Natural killer cell treated with Interleukin-12 subunit alpha and Interleukin-12 subunit beta and Interleukin-15 and Interleukin-18, amount 100 ng/mL, for 72 hours (primary cell): ENCODE results near the gene OR8D2. TPM values are rescaled to one million over a fixed set of nuclear protein-coding genes. Genes with fewer than 3 reads are reported as not detected.
"Not testable (repeated sequence)": the region's sequence is repeated elsewhere in the genome, so short reads cannot be mapped to it uniquely, and the experiment has no call there.

Experiments used
- ATAC-seq, 2 donors: fragments of 150-1000 bp; cut with Tn5 transposase in 1 of 2; sonication (Bioruptor Pico), chemical (Tn5 transposase) in 1 of 2; 2 replicates each; pipeline ENCODE4 v1.10.0; 2021
- DNase-seq: peaks from one replicate; pipeline ENCODE4 v3.0.0; 2022; ENCODE audit warnings: low spot score
- H3K27ac Mint-ChIP-seq, 2 donors: 1 replicate in 1 of 2; 2 replicates in 1 of 2; pipeline ENCODE4 v1.8.0; 2022; ENCODE audit warnings: mixed read lengths in 2 of 2, mild to moderate bottlenecking in 1 of 2, moderate library complexity in 1 of 2
- H3K27me3 Mint-ChIP-seq, 2 donors: 1 replicate in 1 of 2; 2 replicates in 1 of 2; pipeline ENCODE4 v1.8.0; 2022; ENCODE audit warnings: mixed read lengths in 2 of 2
- H3K36me3 Mint-ChIP-seq: one replicate; pipeline ENCODE4 v1.8.0; 2022; ENCODE audit warnings: mixed read lengths
- H3K4me1 Mint-ChIP-seq, 2 donors: 1 replicate in 1 of 2; 2 replicates in 1 of 2; pipeline ENCODE4 v1.8.0; 2022; ENCODE audit warnings: low read depth in 2 of 2, mixed read lengths in 2 of 2, mild to moderate bottlenecking in 1 of 2
- H3K4me3 Mint-ChIP-seq: one replicate; pipeline ENCODE4 v1.8.0; 2022; ENCODE audit warnings: mixed read lengths
- H3K9me3 Mint-ChIP-seq: 2 replicates; pipeline ENCODE4 v1.8.0; 2022; ENCODE audit warnings: mixed read lengths
- total RNA-seq, 2 donors: library from RNA; stranded (reverse); gene quantifications; one replicate each; pipeline ENCODE4 v1.2.3, GENCODE V29; 2022

OR8D2 gene
- total RNA-seq, 2 donors from 2014 or later: not detected

GRCh38 chr11:124274000-124274399 lies 46.0 kb downstream of the OR8D2 start:
- Mint-ChIP-seq H3K27me3 (peaks cover 0 to 3% of the 10 kb centered on the region in 2 donors), H3K27ac (no peak overlapping the region), H3K4me3 (no peak overlapping the region), H3K4me1 (peaks cover 8 to 10% of the 10 kb centered on the region in 2 donors), H3K9me3 (peaks cover 3% of the 10 kb centered on the region), H3K36me3 (no peaks in the 10 kb centered on the region)
- DNase-seq: no peak
- ATAC-seq: no peak

GRCh38 chr11:124270886-124271285 lies 49.1 kb downstream of the OR8D2 start:
- H3K36me3 Mint-ChIP-seq, ATAC-seq, H3K4me3 Mint-ChIP-seq, DNase-seq, H3K27ac Mint-ChIP-seq, H3K9me3 Mint-ChIP-seq, H3K4me1 Mint-ChIP-seq, H3K27me3 Mint-ChIP-seq: not testable (repeated sequence)

Other genes starting within 250 kb of the OR8D2 start
- gene VWA5A, start 204.7 kb downstream of the OR8D2 start, total RNA-seq: 10 to 100 TPM in 1 of 2 donors, 1 to 10 TPM in 1; 4.4 to 12.5 TPM
- gene OR10D3, start 136.9 kb downstream of the OR8D2 start, total RNA-seq: not detected
- gene OR8G1, start 79.1 kb downstream of the OR8D2 start, total RNA-seq: not detected
- not detected for gene OR8G5, start 63.8 kb downstream of the OR8D2 start, total RNA-seq
- gene OR8D1, start 6.2 kb downstream of the OR8D2 start, total RNA-seq: not detected
- gene OR8B2, start 64.3 kb upstream of the OR8D2 start, total RNA-seq: not detected
- not detected for gene OR8B3, start 78.8 kb upstream of the OR8D2 start, total RNA-seq
- not detected for gene OR8B4, start 104.7 kb upstream of the OR8D2 start, total RNA-seq
- not detected for gene OR8B8, start 125.5 kb upstream of the OR8D2 start, total RNA-seq
- gene OR8B12, start 223.5 kb upstream of the OR8D2 start, total RNA-seq: not detected
- gene OR8A1, start 249.8 kb upstream of the OR8D2 start, total RNA-seq: not detected